HCT116 (cell line): ENCODE data around the gene ANKRD10. TPM values are rescaled to one million over a fixed set of nuclear protein-coding genes. Genes with fewer than 3 reads are reported as not detected.

Source experiments
- ATAC-seq: fragments of 200-7000 bp; cut with Tn5 transposase; 2 replicates; pipeline ENCODE4 v1.9.1; 2020; ENCODE audit warnings: mild to moderate bottlenecking, moderate library complexity
- BruUV-seq: library from RNA; stranded (reverse); fragments of 400-500 nt; replicated peaks from 2 replicates; lab custom pipeline; 2021; lab: Mats Ljungman, UMichigan
- CTCF ChIA-PET: fragments of 300-600 bp; sonication (Branson Sonifier 250); formaldehyde crosslinking; loops from one replicate; lab custom pipeline; 2021; ENCODE audit warnings: antibody characterized with exemption; lab: Charles Lee
- POLR2A ChIA-PET: fragments of 300-600, 350-600 bp; sonication (Branson Sonifier 250); formaldehyde crosslinking; loops from one replicate; lab custom pipeline; 2021; ENCODE audit warnings: antibody characterized with exemption; lab: Charles Lee
- RAD21 ChIA-PET, 2 experiments: fragments of 300-600 bp; sonication (Branson Sonifier 250); formaldehyde crosslinking; loops; one replicate each; lab custom pipeline; 2023; ENCODE audit warnings: low total read pairs in 2 of 2; ENCODE audit not compliant: uncharacterized antibody in 2 of 2, unreplicated experiment in 2 of 2, low non-redundant PET in 1 of 2; lab: Charles Lee
- DNase-seq: peaks from one replicate; pipeline ENCODE4 v3.0.0-alpha.2; 2010; ENCODE audit warnings: low read depth, low spot score
- H2AFZ ChIP-seq: fragments of 200-600 bp; shearing (Covaris generic), sonication (generic); 2 replicates; pipeline ENCODE4 v1.6.1; 2017; ENCODE audit warnings: low read depth, mixed run types, mixed read lengths, antibody characterized with exemption, low read length; ENCODE audit not compliant: poor library complexity, severe bottlenecking
- H3K27ac ChIP-seq: 2 replicates; pipeline ENCODE4 v1.5.1; 2012; ENCODE audit warnings: low read depth, low read length
- H3K27me3 ChIP-seq: fragments of 200-600 bp; sonication (generic); 2 replicates; pipeline ENCODE4 v1.6.1; 2016; ENCODE audit warnings: mixed run types, low read length, mixed read lengths; ENCODE audit not compliant: insufficient read depth
- H3K36me3 ChIP-seq, 2 experiments: fragments of 200-500 bp in 1 of 2; fragments of 200-600 bp in 1 of 2; sonication (Bioruptor generic) in 1 of 2; sonication (generic) in 1 of 2; 2 replicates each; pipeline versions ENCODE4 v1.5.1 to v1.6.1; 2014 to 2016; ENCODE audit warnings: low read length in 2 of 2, inconsistent platforms in 1 of 2, mixed read lengths in 1 of 2, mixed run types in 1 of 2; ENCODE audit not compliant: insufficient read depth in 2 of 2, control insufficient read depth in 1 of 2
- H3K4me1 ChIP-seq, 2 experiments: fragments of 200-600 bp in 1 of 2; sonication (generic) in 1 of 2; 2 replicates each; pipeline versions ENCODE4 v1.5.1 to v1.6.1; 2012 to 2017; ENCODE audit warnings: low read length in 2 of 2, inconsistent platforms in 1 of 2, mild to moderate bottlenecking in 1 of 2, mixed read lengths in 1 of 2, mixed run types in 1 of 2, moderate library complexity in 1 of 2; ENCODE audit not compliant: insufficient read depth in 2 of 2, control insufficient read depth in 1 of 2
- H3K4me2 ChIP-seq: fragments of 200-600 bp; sonication (generic); 2 replicates; pipeline ENCODE4 v1.6.1; 2017; ENCODE audit warnings: mixed run types, low read length, mixed read lengths
- H3K4me3 ChIP-seq, 2 experiments: fragments of 200-600 bp in 1 of 2; sonication (generic) in 1 of 2; replicated peaks in 1 of 2; 2 replicates each; pipeline ENCODE4 v1.5.1; 2011 to 2016; ENCODE audit warnings: low read length in 2 of 2, control low read depth in 1 of 2, low read depth in 1 of 2, mild to moderate bottlenecking in 1 of 2, mixed read lengths in 1 of 2, mixed run types in 1 of 2
- H3K79me2 ChIP-seq: fragments of 200-600 bp; sonication (generic); 2 replicates; pipeline ENCODE4 v1.6.1; 2017; ENCODE audit warnings: mild to moderate bottlenecking, mixed run types, low read length, moderate library complexity, mixed read lengths; ENCODE audit not compliant: insufficient read depth
- H3K9ac ChIP-seq: fragments of 200-600 bp; sonication (generic); 2 replicates; pipeline ENCODE4 v1.6.1; 2016; ENCODE audit warnings: low read length, mixed read lengths
- H3K9me2 ChIP-seq: fragments of 200-600 bp; sonication (generic), shearing (Covaris generic); 2 replicates; pipeline ENCODE4 v1.6.1; 2017; ENCODE audit warnings: mixed run types, mild to moderate bottlenecking, moderate library complexity; ENCODE audit not compliant: insufficient read depth
- H3K9me3 ChIP-seq, 2 experiments: fragments of 200-500 bp in 1 of 2; fragments of 200-600 bp in 1 of 2; sonication (Bioruptor generic) in 1 of 2; sonication (generic) in 1 of 2; 2 replicates each; pipeline ENCODE4 v1.6.1; 2014 to 2017; ENCODE audit warnings: low read length in 2 of 2, mixed read lengths in 2 of 2, inconsistent platforms in 1 of 2, low read depth in 1 of 2, mild to moderate bottlenecking in 1 of 2, mixed run types in 1 of 2, moderate library complexity in 1 of 2; ENCODE audit not compliant: control insufficient read depth in 1 of 2, insufficient read depth in 1 of 2
- H4K20me1 ChIP-seq: fragments of 200-600 bp; sonication (generic), shearing (Covaris generic); 2 replicates; pipeline ENCODE4 v1.6.1; 2017; ENCODE audit warnings: mixed run types, mild to moderate bottlenecking, moderate library complexity; ENCODE audit not compliant: insufficient read depth
- ATF3 ChIP-seq: IDR thresholded peaks from 2 replicates; pipeline ENCODE4 v1.6.1; 2012
- CTCF ChIP-seq, 3 experiments: fragments of 200-600 bp in 1 of 3; sonication (generic) in 1 of 3; IDR thresholded peaks in 2 of 3; conservative IDR thresholded peaks in 1 of 3; 2 replicates each; pipeline ENCODE4 v1.5.1; 2012 to 2017; ENCODE audit warnings: low read depth in 2 of 3, low read length in 2 of 3, antibody characterized with exemption in 1 of 3, borderline replicate concordance in 1 of 3, control low read depth in 1 of 3, mild to moderate bottlenecking in 1 of 3, mixed read lengths in 1 of 3, mixed run types in 1 of 3, moderate library complexity in 1 of 3; ENCODE audit not compliant: insufficient read depth in 1 of 3
- EGR1 ChIP-seq: IDR thresholded peaks from 2 replicates; pipeline ENCODE4 v1.6.1; 2012; ENCODE audit warnings: low read depth
- ELF1 ChIP-seq: IDR thresholded peaks from 2 replicates; pipeline ENCODE4 v1.6.1; 2012; ENCODE audit warnings: low read depth, borderline replicate concordance
- EZH2 ChIP-seq: fragments of 200-600 bp; sonication (generic); IDR thresholded peaks from 2 replicates; pipeline ENCODE4 v1.6.1; 2017; ENCODE audit warnings: antibody characterized with exemption, mixed run types
- EZH2phosphoT487 ChIP-seq: fragments of 200-600 bp; IDR thresholded peaks from 2 replicates; pipeline ENCODE4 v1.6.1; 2018; ENCODE audit warnings: antibody characterized with exemption, borderline replicate concordance
- FOSL1 ChIP-seq: IDR thresholded peaks from 2 replicates; pipeline ENCODE4 v1.6.1; 2012; ENCODE audit warnings: low read depth
- JUND ChIP-seq: IDR thresholded peaks from 2 replicates; pipeline ENCODE4 v1.6.1; 2012
- MAX ChIP-seq: IDR thresholded peaks from 2 replicates; pipeline ENCODE4 v1.6.1; 2012
- POLR2A ChIP-seq: IDR thresholded peaks from 2 replicates; pipeline ENCODE4 v1.7.0; 2011; ENCODE audit warnings: borderline replicate concordance; ENCODE audit not compliant: insufficient read depth, insufficient read length; ENCODE audit errors: extremely low read depth
- POLR2AphosphoS5 ChIP-seq: IDR thresholded peaks from 2 replicates; pipeline ENCODE4 v1.6.1; 2011; ENCODE audit warnings: mild to moderate bottlenecking, low read depth, low read length, moderate library complexity
- RAD21 ChIP-seq: IDR thresholded peaks from 2 replicates; pipeline ENCODE4 v1.6.1; 2012; ENCODE audit warnings: low read depth, mild to moderate bottlenecking
- SIN3A ChIP-seq: IDR thresholded peaks from 2 replicates; pipeline ENCODE4 v1.6.1; 2012; ENCODE audit warnings: low read depth
- SP1 ChIP-seq: IDR thresholded peaks from 2 replicates; pipeline ENCODE4 v1.6.1; 2012; ENCODE audit warnings: low read depth
- SRF ChIP-seq: IDR thresholded peaks from 2 replicates; pipeline ENCODE4 v1.6.1; 2012; ENCODE audit warnings: low read depth
- TCF7L2 ChIP-seq: IDR thresholded peaks from 2 replicates; pipeline ENCODE4 v1.7.0; 2011; ENCODE audit warnings: borderline replicate concordance, inconsistent platforms; ENCODE audit not compliant: insufficient read depth, insufficient read length; ENCODE audit errors: extremely low read depth
- YY1 ChIP-seq: IDR thresholded peaks from 2 replicates; pipeline ENCODE4 v1.6.1; 2011; ENCODE audit warnings: low read length, low read depth, moderate library complexity, mild to moderate bottlenecking; ENCODE audit not compliant: insufficient replicate concordance; ENCODE audit errors: extremely low read depth
- ZFX ChIP-seq: fragments of 450-650 bp; IDR thresholded peaks from 2 replicates; pipeline ENCODE4 v1.6.1; 2017
- intact Hi-C: fragments of 100-400 bp; cut with micrococcal nuclease; formaldehyde crosslinking; loops from 2 replicates; pipeline ENCODE4 v1.10.0; 2022
- total RNA-seq: library from RNA; stranded (reverse); gene quantifications from one replicate; pipeline ENCODE4 v1.2.1, GENCODE V29; 2021; ENCODE audit not compliant: unreplicated experiment
- TF ChIP-seq, protein P1 (sequence below): IDR thresholded peaks from 2 replicates; pipeline ENCODE4 v1.6.1; 2012; ENCODE audit warnings: low read depth

Gene ANKRD10
- total RNA-seq, 1 experiment from 2014 or later, result 173 TPM

DNA sequence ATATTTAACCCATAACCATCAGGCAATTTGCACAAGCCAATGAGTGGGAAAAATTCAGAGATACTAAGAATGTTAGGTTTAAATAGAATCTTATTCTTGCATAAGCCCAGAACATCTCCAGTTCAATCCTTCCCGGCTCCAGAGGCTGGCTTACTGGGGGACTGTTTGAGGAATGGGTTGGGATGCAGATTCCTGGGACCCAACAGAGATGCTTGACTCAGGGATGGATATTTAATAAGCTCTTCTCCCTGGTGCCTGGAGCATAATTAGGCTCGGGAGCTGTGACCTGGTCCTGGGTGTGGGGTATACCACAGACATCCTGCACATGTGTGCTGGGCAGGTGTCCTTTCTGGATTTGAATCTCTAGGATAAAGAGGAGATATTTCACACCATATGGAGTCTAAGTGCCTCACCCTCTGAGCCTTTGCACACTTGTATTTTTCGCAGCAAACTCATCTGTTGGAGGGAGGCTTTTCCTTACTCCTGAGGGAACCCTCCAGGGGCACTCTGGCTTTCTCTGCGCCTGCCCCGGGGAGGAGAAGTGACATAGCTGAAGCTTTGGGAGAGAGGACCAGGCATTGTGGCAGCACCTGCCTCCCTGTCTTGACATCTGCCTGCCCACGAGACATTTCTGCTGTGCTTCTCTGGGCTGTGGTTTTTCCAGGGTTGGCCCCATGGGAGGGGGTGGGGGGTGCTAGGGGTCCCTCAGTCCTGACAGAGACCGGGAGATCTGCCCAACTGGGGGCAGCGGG, 36.1 kb upstream of the ANKRD10 start:
- ATAC-seq (no peak), DNase-seq (no peak)
- H3K9me3 ChIP-seq, result no peaks in the 10 kb centered on the region
- H3K27me3 ChIP-seq, result no peaks in the 10 kb centered on the region
- no peaks in the 10 kb centered on the region for H3K36me3 ChIP-seq
- POLR2A ChIA-PET, result no interaction called here
- CTCF ChIA-PET, result no interaction called here
- RAD21 ChIA-PET, result no interaction called here
- TF ChIP-seq JUND, result no peak
- no peak for TF ChIP-seq YY1
- TF ChIP-seq POLR2A, result no peak
- TF ChIP-seq, protein P1, sequence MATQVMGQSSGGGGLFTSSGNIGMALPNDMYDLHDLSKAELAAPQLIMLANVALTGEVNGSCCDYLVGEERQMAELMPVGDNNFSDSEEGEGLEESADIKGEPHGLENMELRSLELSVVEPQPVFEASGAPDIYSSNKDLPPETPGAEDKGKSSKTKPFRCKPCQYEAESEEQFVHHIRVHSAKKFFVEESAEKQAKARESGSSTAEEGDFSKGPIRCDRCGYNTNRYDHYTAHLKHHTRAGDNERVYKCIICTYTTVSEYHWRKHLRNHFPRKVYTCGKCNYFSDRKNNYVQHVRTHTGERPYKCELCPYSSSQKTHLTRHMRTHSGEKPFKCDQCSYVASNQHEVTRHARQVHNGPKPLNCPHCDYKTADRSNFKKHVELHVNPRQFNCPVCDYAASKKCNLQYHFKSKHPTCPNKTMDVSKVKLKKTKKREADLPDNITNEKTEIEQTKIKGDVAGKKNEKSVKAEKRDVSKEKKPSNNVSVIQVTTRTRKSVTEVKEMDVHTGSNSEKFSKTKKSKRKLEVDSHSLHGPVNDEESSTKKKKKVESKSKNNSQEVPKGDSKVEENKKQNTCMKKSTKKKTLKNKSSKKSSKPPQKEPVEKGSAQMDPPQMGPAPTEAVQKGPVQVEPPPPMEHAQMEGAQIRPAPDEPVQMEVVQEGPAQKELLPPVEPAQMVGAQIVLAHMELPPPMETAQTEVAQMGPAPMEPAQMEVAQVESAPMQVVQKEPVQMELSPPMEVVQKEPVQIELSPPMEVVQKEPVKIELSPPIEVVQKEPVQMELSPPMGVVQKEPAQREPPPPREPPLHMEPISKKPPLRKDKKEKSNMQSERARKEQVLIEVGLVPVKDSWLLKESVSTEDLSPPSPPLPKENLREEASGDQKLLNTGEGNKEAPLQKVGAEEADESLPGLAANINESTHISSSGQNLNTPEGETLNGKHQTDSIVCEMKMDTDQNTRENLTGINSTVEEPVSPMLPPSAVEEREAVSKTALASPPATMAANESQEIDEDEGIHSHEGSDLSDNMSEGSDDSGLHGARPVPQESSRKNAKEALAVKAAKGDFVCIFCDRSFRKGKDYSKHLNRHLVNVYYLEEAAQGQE, result no peak
- TF ChIP-seq TCF7L2, result no peak
- no peak for TF ChIP-seq SRF
- no peak for TF ChIP-seq ELF1
- no peak for TF ChIP-seq RAD21
- TF ChIP-seq POLR2AphosphoS5, result no peak
- TF ChIP-seq SP1, result no peak
- no peak for TF ChIP-seq EZH2
- no peak for TF ChIP-seq EGR1
- no peak for TF ChIP-seq ATF3
- no peak for TF ChIP-seq SIN3A
- no peak for TF ChIP-seq MAX
- TF ChIP-seq FOSL1, result no peak
- TF ChIP-seq EZH2phosphoT487, result no peak
- no peak for TF ChIP-seq ZFX
- TF ChIP-seq CTCF (IDR thresholded peaks at IDR 0.05 in 2 of 3, conservative IDR thresholded peaks at IDR 0.05 in 1 of 3; ENCODE audit: borderline replicate concordance in 1 of 3, insufficient read depth in 1 of 3, low read depth in 2 of 3, low read length in 2 of 3), result no peak
- H3K9me2 ChIP-seq, result no peaks in the 10 kb centered on the region
- no TSS peak for BruUV-seq
- peaks cover 15 to 86% of the 10 kb centered on the region in 2 experiments for H3K4me1 ChIP-seq
- H3K79me2 ChIP-seq, result no peaks in the 10 kb centered on the region; the same call in 1 of the 2 replicates
- no peak overlapping the region for H3K4me3 ChIP-seq
- H3K4me2 ChIP-seq, result no peak overlapping the region
- H2AFZ ChIP-seq, result no peak overlapping the region
- no peak overlapping the region for H3K27ac ChIP-seq
- intact Hi-C loops, result no loop called here
- 0 out of 2 replicates have a peak overlapping the region, but pooled peaks have one; percentile 12 for H3K9ac ChIP-seq
- no peaks in the 10 kb centered on the region for H4K20me1 ChIP-seq
